Measurements from ENCODE around the gene ACO2.

Gene ACO2

DNA sequence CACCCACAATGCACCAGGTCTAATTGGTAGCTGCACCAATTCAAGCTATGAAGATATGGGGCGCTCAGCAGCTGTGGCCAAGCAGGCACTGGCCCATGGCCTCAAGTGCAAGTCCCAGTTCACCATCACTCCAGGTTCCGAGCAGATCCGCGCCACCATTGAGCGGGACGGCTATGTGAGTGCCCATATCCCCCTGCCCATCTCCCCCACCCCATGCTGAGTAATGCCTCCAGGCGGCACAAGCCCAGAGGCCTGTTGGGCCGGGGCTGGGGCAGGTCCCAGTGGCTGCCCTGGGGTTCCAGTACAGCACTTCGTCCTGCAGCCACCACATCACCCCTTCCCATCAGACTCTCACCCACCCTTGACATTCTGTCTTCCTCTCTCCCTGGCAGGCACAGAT lies 53.9 kb downstream of the ACO2 start:
- DNase-seq (ENCODE audit: low read depth in 3 of 3, low spot score in 1 of 3): no peak

DNA sequence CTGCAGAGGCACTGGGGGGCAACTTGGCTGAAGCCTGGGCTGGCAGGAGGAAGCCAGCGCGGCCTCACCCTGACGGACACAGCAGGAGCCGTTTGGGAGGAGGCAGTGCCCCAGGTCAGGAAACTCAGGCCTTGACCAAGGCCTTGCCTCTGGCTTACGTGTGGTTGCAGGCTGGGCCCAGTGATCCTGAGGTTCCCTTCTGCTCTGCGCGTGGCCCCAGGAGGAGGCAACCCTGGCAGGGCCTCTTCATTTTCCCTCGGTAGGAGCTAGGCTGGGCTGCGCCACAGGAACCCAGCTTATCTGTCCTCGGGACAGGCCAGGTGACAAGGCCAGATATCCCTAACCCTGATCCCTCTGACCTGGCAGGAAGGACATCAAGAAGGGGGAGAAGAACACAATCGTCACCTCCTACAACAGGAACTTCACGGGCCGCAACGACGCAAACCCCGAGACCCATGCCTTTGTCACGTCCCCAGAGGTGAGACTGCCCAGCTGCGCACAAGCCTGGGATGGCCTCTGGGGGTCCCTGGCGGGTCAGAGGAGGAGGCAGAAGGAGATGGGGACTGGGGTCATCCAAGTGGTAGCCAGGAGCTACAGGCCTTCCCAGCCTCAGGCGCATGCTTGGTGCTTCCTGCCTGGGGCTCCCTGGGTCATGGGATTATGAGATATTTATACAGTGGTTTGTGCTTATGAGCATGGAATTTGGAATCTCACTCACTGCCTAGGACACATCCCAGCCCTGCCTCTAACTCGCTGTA lies 54.7 kb downstream of the ACO2 start:
- DNase-seq (ENCODE audit: low read depth in 3 of 3, low spot score in 1 of 3): no peak

GRCh38 chr22:41524251-41524661 lies 55.3 kb downstream of the ACO2 start:
- no peak for DNase-seq (ENCODE audit: low read depth in 3 of 3, low spot score in 1 of 3)

DNA sequence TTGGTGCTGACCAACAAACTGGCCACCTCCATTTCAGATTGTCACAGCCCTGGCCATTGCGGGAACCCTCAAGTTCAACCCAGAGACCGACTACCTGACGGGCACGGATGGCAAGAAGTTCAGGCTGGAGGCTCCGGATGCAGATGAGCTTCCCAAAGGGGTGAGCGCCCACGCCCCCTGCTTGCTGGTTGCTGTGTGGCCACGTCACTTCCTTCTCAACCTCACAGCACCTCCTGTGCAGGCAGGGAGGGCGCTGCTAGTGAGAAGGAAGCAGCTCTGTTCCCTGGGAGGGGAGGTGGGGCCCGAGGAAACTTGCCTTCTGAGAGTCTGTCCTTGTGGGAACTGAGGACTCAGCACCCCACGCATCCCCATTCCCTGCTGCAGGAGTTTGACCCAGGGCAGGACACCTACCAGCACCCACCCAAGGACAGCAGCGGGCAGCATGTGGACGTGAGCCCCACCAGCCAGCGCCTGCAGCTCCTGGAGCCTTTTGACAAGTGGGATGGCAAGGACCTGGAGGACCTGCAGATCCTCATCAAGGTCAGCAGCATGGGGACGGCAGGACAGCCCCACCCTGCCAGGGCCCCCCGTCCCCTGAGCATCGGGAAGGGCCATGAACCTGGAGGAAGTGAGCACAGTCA lies 56.0 kb downstream of the ACO2 start:
- peak in 2 of 3 donors; percentile 29 to 38 for DNase-seq (ENCODE audit: low read depth in 3 of 3, low spot score in 1 of 3)

- DNase-seq (ENCODE audit: low read depth in 3 of 3, low spot score in 1 of 3): no peak
These were observed 56.7 kb downstream of the ACO2 start for GRCh38 chr22:41525450-41526225.

DNA sequence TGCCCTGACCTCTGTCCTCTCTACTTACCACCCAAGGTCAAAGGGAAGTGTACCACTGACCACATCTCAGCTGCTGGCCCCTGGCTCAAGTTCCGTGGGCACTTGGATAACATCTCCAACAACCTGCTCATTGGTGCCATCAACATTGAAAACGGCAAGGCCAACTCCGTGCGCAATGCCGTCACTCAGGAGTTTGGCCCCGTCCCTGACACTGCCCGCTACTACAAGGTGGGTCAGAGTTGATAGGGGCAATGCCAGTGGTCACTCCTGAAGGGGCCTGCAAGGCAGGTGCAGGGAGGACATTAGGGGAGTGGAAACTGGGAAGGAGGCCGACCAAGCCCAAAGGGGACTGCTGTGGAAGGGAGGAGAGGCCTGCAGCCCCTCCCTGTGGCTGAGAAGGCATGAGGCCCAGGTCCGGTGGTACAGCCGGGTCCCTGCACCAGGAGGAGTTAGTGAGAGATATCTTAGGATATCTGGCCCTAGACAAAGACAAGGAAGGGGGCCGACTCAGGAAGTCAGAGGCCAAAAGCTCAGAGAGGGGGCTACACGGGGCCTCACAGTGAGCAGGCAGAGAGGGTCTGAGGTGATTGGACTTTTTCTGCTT lies 57.4 kb downstream of the ACO2 start:
- no peak for DNase-seq (ENCODE audit: low read depth in 3 of 3, low spot score in 1 of 3)

DNA sequence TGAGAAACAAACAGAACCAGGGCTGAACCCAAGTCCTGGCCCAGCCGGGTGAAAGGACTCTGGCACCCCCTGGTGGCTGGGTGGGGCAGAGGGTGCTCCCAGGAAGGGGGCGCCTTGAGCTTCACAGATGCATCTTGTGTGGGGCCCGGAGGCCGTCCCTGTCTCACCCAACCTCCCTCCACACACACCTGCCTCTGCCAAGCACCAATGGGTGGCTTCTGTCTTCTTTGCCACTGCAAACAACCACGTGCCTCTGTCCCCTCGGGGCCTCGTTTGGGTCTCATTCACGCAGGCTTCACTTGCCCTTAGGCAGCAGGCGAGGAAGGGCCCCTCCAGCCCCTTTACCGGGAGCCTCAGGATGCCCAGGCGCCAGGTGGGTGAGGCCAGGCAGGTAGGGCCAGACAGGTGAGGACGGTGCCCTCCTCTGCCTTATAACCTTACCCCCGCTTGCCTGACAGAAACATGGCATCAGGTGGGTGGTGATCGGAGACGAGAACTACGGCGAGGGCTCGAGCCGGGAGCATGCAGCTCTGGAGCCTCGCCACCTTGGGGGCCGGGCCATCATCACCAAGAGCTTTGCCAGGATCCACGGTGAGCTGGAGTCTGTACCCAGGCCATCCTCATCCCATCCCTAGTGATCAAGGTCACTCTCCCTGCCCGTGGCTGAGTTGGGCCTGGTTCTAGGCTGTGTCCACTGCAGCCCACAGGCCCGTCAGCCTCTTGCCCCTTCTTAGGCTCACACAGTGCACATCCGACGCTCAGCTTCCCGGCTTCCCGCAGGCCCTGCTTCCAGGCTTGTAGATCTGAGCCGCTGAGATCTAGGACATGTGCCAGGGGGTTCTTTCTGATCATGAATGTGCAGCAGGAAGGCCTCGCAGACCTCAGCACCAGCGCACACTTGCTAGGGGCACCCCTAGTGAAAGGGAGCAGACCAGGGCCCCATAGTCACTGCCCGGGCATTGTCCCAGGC lies 58.2 kb downstream of the ACO2 start:
- peak; percentile 18 to 66 (median 53) for DNase-seq (ENCODE audit: low read depth in 3 of 3, low spot score in 1 of 3)

- DNase-seq (ENCODE audit: low read depth in 3 of 3, low spot score in 1 of 3): no peak
These were observed 59.3 kb downstream of the ACO2 start for GRCh38 chr22:41528132-41528766.

GRCh38 chr22:41528938-41529561 lies 60.1 kb downstream of the ACO2 start:
- DNase-seq (ENCODE audit: low read depth in 3 of 3, low spot score in 1 of 3): no peak

GRCh38 chr22:41530890-41531714 lies 62.2 kb downstream of the ACO2 start:
- no peak for DNase-seq (ENCODE audit: low read depth in 3 of 3, low spot score in 1 of 3)

DNA sequence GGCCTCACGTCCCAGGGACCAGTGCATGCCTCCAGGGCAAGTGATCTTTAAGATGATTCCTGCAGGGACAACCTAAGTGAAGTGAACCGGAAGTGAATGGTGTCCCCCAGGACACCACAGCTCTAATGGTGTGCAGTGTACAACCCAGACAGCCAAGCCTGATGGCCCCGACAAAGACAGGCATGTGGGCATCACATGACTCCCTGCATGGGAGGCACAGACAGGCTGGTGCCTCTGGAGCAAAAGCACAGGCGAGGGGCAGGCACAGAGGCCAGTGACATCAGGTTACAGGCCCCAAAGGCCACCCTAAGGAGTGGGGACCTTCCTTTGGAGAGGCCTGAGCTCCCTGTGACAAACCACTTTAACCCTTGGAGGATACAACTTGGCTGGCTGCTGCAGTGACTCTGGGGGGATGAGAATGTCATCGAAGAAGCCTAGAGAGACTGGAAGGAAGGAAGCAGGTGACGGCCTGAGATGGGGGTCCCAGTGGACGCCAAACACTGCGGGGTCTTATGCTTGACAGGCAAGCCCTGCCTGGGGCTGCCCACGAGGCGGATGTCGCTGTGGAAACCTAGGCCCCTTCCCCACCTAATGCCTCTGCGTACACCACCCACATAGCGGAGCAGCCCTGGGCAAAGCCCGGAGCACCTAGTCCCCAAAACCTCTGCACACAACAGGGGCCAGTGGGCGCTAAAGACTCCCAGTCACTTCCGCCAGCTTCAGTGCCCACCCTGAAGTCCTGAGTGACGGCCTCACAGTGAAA lies 63.0 kb downstream of the ACO2 start:
- no peak for DNase-seq (ENCODE audit: low read depth in 3 of 3, low spot score in 1 of 3)

DNA sequence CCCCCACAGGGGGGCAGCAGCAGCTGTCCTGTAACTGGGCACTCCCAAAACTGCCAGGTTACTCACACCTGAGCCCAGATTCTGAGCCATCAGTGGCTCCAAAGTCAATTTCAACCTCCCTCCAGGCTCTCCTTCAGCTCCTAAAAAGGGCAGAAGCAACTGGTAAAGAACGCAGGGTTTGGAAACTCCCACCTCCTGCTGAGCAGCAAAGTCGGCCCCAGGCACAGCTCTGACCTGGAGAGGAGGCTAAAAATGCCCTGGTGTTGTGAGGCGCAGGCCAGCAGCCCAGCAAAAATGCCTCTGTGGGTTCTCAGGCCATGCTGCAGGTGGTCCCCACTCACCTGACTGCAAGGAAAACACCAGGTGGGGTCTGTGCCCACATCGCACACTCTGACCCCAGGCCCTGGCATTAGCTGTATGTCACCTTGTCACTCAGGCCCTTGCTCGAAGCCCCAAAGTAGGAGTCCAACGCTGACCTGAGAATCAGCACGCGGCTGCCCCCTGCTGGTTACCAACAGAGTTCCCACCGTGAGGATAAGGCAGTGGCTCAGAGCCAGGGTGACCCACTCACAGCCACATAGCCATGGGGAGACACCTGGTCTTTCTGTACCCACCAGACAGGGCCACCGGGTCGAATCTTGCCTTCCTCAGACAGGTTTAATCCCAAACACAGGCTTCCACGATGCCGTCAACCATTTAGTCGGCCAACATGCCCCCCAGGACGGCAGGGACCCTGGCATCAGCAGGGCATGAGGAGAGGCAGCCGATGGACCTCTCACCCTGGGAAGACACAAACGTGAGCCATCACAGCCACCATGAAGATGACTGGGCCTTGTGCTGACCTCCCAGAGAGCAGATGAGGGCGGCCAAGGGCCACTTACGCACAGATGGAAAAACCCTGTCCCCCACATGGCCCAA lies 64.2 kb downstream of the ACO2 start:
- peak; percentile 23 to 56 (median 29) for DNase-seq (ENCODE audit: low read depth in 3 of 3, low spot score in 1 of 3)

- no peak for DNase-seq (ENCODE audit: low read depth in 3 of 3, low spot score in 1 of 3)
These were observed 65.3 kb downstream of the ACO2 start for GRCh38 chr22:41534219-41534618.

GRCh38 chr22:41535244-41535643 lies 66.3 kb downstream of the ACO2 start:
- no peak for DNase-seq (ENCODE audit: low read depth in 3 of 3, low spot score in 1 of 3)

DNA sequence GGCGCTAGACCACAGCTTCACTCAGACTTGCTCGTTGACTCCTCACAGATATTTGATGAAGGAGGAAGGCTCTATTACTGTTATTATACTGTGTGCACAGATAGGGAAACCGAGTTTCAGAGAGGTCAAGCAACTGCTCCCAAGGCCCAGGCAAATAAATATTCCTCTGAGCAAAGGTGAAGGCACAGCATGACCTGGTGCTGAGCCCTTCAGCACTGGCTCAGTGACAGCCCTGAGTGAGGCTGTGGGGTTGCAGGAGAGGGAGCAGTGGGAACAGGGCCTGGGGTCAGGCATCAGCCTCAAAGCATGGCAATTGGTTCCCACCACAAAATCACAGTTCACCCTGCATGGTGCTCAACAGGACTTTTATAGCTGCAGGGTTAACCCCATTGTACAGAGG lies 68.3 kb downstream of the ACO2 start:
- no peak for DNase-seq (ENCODE audit: low read depth in 3 of 3, low spot score in 1 of 3)

GRCh38 chr22:41538583-41538982 lies 69.7 kb downstream of the ACO2 start:
- no peak for DNase-seq (ENCODE audit: low read depth in 3 of 3, low spot score in 1 of 3)
